ENCODE measurements around the gene EFCAB8.

The EFCAB8 gene

GRCh38 chr20:32965115-32965514 is 106.4 kb downstream of the EFCAB8 start:
- Histone ChIP-seq H3K27me3 (ENCODE audit: control insufficient read depth in 1 of 2, insufficient read depth in 1 of 2, low read length in 2 of 2) (peaks cover 3 to 55% of the 10 kb centered on the region in 2 experiments), H4K91ac (ENCODE audit: low read length) (no peak overlapping the region), H2AK5ac (ENCODE audit: low read length, severe bottlenecking) (no peak overlapping the region), H3K4me1 (ENCODE audit: control insufficient read depth, insufficient read depth, low read depth, low read length) (no peaks in the 10 kb centered on the region), H3K9me3 (ENCODE audit: control insufficient read depth, low read length) (no peaks in the 10 kb centered on the region), H4K8ac (ENCODE audit: low read length) (no peak overlapping the region), H2BK12ac (ENCODE audit: low read length in 2 of 2) (no peak overlapping the region), H3K36me3 (ENCODE audit: control insufficient read depth in 1 of 2, insufficient read depth in 2 of 2, low read depth in 1 of 2, low read length in 2 of 2) (no peaks in the 10 kb centered on the region), H3K4me2 (ENCODE audit: low read length, poor library complexity, severe bottlenecking) (no peak overlapping the region), H2BK120ac (ENCODE audit: low read depth, low read length) (no peak overlapping the region), H2AFZ (ENCODE audit: low read depth, low read length) (no peak overlapping the region), H2BK15ac (ENCODE audit: low read depth, poor library complexity, severe bottlenecking) (no peak overlapping the region), H3K18ac (ENCODE audit: low read depth in 1 of 2, low read length in 2 of 2) (no peak overlapping the region), H3K4me3 (ENCODE audit: insufficient read depth in 1 of 2, low read depth in 1 of 2, low read length in 2 of 2) (no peak overlapping the region), H3K23ac (ENCODE audit: low read length in 2 of 2) (no peak overlapping the region), H3K4ac (ENCODE audit: low read depth in 1 of 2, low read length in 2 of 2) (no peak overlapping the region), H2BK5ac (ENCODE audit: low read depth, low read length, poor library complexity, severe bottlenecking) (no peak overlapping the region), H3K27ac (ENCODE audit: low read length, poor library complexity, severe bottlenecking) (no peak overlapping the region), H3K9ac (ENCODE audit: low read length) (no peak overlapping the region), H3K14ac (ENCODE audit: low read length in 2 of 2) (no peak overlapping the region), H3K79me1 (replicated peaks; ENCODE audit: low read length, poor library complexity, severe bottlenecking) (no peaks in the 10 kb centered on the region)
- DNase-seq, result no peak
- 88% methylated on average over 8 of the region's 8 CpGs for WGBS

- no peak for DNase-seq
- Histone ChIP-seq H3K4me2 (ENCODE audit: low read length, poor library complexity, severe bottlenecking) (no peak overlapping the region), H3K9ac (ENCODE audit: low read length) (no peak overlapping the region), H2BK12ac (ENCODE audit: low read length in 2 of 2) (no peak overlapping the region), H2AFZ (ENCODE audit: low read depth, low read length) (no peak overlapping the region), H3K4me3 (ENCODE audit: insufficient read depth in 1 of 2, low read depth in 1 of 2, low read length in 2 of 2) (no peak overlapping the region), H3K9me3 (ENCODE audit: control insufficient read depth, low read length) (no peaks in the 10 kb centered on the region), H2AK5ac (ENCODE audit: low read length, severe bottlenecking) (no peak overlapping the region), H3K18ac (ENCODE audit: low read depth in 1 of 2, low read length in 2 of 2) (no peak overlapping the region), H2BK120ac (ENCODE audit: low read depth, low read length) (no peak overlapping the region), H2BK15ac (ENCODE audit: low read depth, poor library complexity, severe bottlenecking) (no peak overlapping the region), H3K79me1 (replicated peaks; ENCODE audit: low read length, poor library complexity, severe bottlenecking) (no peaks in the 10 kb centered on the region), H3K14ac (ENCODE audit: low read length in 2 of 2) (no peak overlapping the region), H4K8ac (ENCODE audit: low read length) (no peak overlapping the region), H3K27me3 (ENCODE audit: control insufficient read depth in 1 of 2, insufficient read depth in 1 of 2, low read length in 2 of 2) (peaks cover 3 to 53% of the 10 kb centered on the region in 2 experiments), H3K27ac (ENCODE audit: low read length, poor library complexity, severe bottlenecking) (no peak overlapping the region), H3K36me3 (ENCODE audit: control insufficient read depth in 1 of 2, insufficient read depth in 2 of 2, low read depth in 1 of 2, low read length in 2 of 2) (no peaks in the 10 kb centered on the region), H4K91ac (ENCODE audit: low read length) (no peak overlapping the region), H3K4me1 (ENCODE audit: control insufficient read depth, insufficient read depth, low read depth, low read length) (no peaks in the 10 kb centered on the region), H2BK5ac (ENCODE audit: low read depth, low read length, poor library complexity, severe bottlenecking) (no peak overlapping the region), H3K23ac (ENCODE audit: low read length in 2 of 2) (no peak overlapping the region), H3K4ac (ENCODE audit: low read depth in 1 of 2, low read length in 2 of 2) (no peak overlapping the region)
- 75% methylated on average over 12 of the region's 12 CpGs for WGBS
These were observed 107.1 kb downstream of the EFCAB8 start for GRCh38 chr20:32965581-32966373.

GRCh38 chr20:32966382-32966781 is 107.7 kb downstream of the EFCAB8 start:
- Histone ChIP-seq H3K79me1 (replicated peaks; ENCODE audit: low read length, poor library complexity, severe bottlenecking) (no peaks in the 10 kb centered on the region), H4K91ac (ENCODE audit: low read length) (no peak overlapping the region), H2AK5ac (ENCODE audit: low read length, severe bottlenecking) (no peak overlapping the region), H2BK120ac (ENCODE audit: low read depth, low read length) (no peak overlapping the region), H3K36me3 (ENCODE audit: control insufficient read depth in 1 of 2, insufficient read depth in 2 of 2, low read depth in 1 of 2, low read length in 2 of 2) (no peaks in the 10 kb centered on the region), H3K27ac (ENCODE audit: low read length, poor library complexity, severe bottlenecking) (no peak overlapping the region), H3K14ac (ENCODE audit: low read length in 2 of 2) (no peak overlapping the region), H3K4me1 (ENCODE audit: control insufficient read depth, insufficient read depth, low read depth, low read length) (no peaks in the 10 kb centered on the region), H3K4ac (ENCODE audit: low read depth in 1 of 2, low read length in 2 of 2) (no peak overlapping the region), H2BK12ac (ENCODE audit: low read length in 2 of 2) (no peak overlapping the region), H3K18ac (ENCODE audit: low read depth in 1 of 2, low read length in 2 of 2) (no peak overlapping the region), H3K27me3 (ENCODE audit: control insufficient read depth in 1 of 2, insufficient read depth in 1 of 2, low read length in 2 of 2) (peaks cover 3 to 53% of the 10 kb centered on the region in 2 experiments), H3K9ac (ENCODE audit: low read length) (no peak overlapping the region), H3K4me2 (ENCODE audit: low read length, poor library complexity, severe bottlenecking) (no peak overlapping the region), H2AFZ (ENCODE audit: low read depth, low read length) (no peak overlapping the region), H3K4me3 (ENCODE audit: insufficient read depth in 1 of 2, low read depth in 1 of 2, low read length in 2 of 2) (no peak overlapping the region), H2BK15ac (ENCODE audit: low read depth, poor library complexity, severe bottlenecking) (no peak overlapping the region), H3K23ac (ENCODE audit: low read length in 2 of 2) (no peak overlapping the region), H4K8ac (ENCODE audit: low read length) (no peak overlapping the region), H3K9me3 (ENCODE audit: control insufficient read depth, low read length) (no peaks in the 10 kb centered on the region), H2BK5ac (ENCODE audit: low read depth, low read length, poor library complexity, severe bottlenecking) (no peak overlapping the region)
- no peak for DNase-seq
- 92% methylated on average over 4 of the region's 4 CpGs for WGBS

GRCh38 chr20:32966881-32967781 is 108.4 kb downstream of the EFCAB8 start:
- no peak overlapping the region for H2AK5ac ChIP-seq (ENCODE audit: low read length, severe bottlenecking)
- no peak overlapping the region for H3K27ac ChIP-seq (ENCODE audit: low read length, poor library complexity, severe bottlenecking)
- H4K8ac ChIP-seq (ENCODE audit: low read length), result no peak overlapping the region
- H3K23ac ChIP-seq (ENCODE audit: low read length in 2 of 2), result no peak overlapping the region
- H3K18ac ChIP-seq (ENCODE audit: low read depth in 1 of 2, low read length in 2 of 2), result no peak overlapping the region
- peaks cover 3 to 50% of the 10 kb centered on the region in 2 experiments for H3K27me3 ChIP-seq (ENCODE audit: control insufficient read depth in 1 of 2, insufficient read depth in 1 of 2, low read length in 2 of 2)
- no peaks in the 10 kb centered on the region for H3K79me1 ChIP-seq (replicated peaks; ENCODE audit: low read length, poor library complexity, severe bottlenecking)
- no peak overlapping the region for H3K4me3 ChIP-seq (ENCODE audit: insufficient read depth in 1 of 2, low read depth in 1 of 2, low read length in 2 of 2)
- H4K91ac ChIP-seq (ENCODE audit: low read length), result no peak overlapping the region
- no peaks in the 10 kb centered on the region for H3K4me1 ChIP-seq (ENCODE audit: control insufficient read depth, insufficient read depth, low read depth, low read length)
- no peak overlapping the region for H3K4me2 ChIP-seq (ENCODE audit: low read length, poor library complexity, severe bottlenecking)
- no peak overlapping the region for H2BK5ac ChIP-seq (ENCODE audit: low read depth, low read length, poor library complexity, severe bottlenecking)
- no peak overlapping the region for H2BK15ac ChIP-seq (ENCODE audit: low read depth, poor library complexity, severe bottlenecking)
- no peaks in the 10 kb centered on the region for H3K9me3 ChIP-seq (ENCODE audit: control insufficient read depth, low read length)
- no peak overlapping the region for H3K14ac ChIP-seq (ENCODE audit: low read length in 2 of 2)
- no peak for DNase-seq
- H3K4ac ChIP-seq (ENCODE audit: low read depth in 1 of 2, low read length in 2 of 2), result no peak overlapping the region
- H2BK12ac ChIP-seq (ENCODE audit: low read length in 2 of 2), result no peak overlapping the region
- H3K9ac ChIP-seq (ENCODE audit: low read length), result no peak overlapping the region
- WGBS, result 88% methylated on average over 15 of the region's 16 CpGs
- no peaks in the 10 kb centered on the region for H3K36me3 ChIP-seq (ENCODE audit: control insufficient read depth in 1 of 2, insufficient read depth in 2 of 2, low read depth in 1 of 2, low read length in 2 of 2)
- no peak overlapping the region for H2BK120ac ChIP-seq (ENCODE audit: low read depth, low read length)
- no peak overlapping the region for H2AFZ ChIP-seq (ENCODE audit: low read depth, low read length)
